GM19240 (cell line): ENCODE measurements around the gene BRAT1.

ENCODE experiments used
- DNase-seq: peaks from one replicate; pipeline ENCODE4 v3.0.0; 2011; ENCODE audit warnings: low spot score; ENCODE audit not compliant: insufficient read length

Gene BRAT1

GRCh38 chr7:2585446-2585845 lies 30.1 kb upstream of the BRAT1 start:
- DNase-seq = no peak

GRCh38 chr7:2583798-2584580 lies 28.7 kb upstream of the BRAT1 start:
- no peak for DNase-seq

DNA sequence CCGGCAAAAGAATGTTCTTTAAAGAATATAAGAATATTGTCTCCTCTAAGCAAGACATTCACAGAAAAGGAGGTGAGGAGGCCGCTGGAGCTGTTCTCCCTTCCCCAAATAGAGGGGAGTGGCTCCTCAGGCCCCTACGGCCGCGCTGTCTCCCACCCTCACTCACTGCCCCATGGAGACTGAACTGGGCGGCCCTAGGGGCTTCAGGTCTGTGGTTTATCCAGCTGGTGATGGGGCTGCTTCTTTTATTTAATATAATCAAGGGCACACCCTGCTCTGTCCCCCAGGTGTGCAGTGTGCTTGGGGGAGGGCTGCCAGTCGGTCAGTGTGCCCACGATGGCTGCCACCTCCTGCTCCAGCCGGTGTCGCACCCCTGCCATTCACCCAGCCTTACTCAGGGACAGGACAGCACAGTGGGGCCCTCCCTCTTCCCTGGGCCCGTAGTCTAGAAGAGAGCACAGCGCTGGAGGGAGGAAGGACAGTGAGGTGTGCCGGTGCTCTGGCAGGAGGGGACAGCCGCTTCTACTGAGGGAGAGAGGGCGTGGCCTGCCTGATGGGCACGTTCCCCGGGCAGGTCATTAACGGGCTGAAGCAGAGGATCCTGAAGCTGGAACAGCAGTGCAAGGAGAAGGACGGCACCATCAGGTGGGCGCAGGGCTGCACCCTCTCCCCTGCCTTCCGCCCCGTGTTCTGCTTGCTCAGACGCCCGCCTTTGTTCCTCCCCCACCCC lies 26.8 kb upstream of the BRAT1 start:
- no peak for DNase-seq

DNA sequence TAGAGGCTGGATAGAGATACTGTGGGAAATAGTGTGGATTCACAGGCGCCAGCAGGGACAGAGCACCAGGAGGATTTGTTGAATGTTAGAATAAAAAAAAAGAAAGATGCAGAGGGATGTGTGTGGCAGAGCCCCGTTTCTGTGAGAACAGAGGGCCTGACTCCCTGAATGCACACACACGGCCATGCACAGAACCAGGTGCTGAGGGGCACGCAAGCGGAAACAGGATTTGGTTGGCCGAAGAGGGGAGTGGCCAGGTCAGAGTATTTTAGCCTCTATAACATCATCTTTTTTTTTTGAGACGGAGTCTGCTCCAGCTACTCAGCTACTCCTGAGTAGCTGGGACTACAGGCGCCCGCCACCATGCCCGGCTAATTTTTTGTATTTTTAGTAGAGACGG lies 25.3 kb upstream of the BRAT1 start:
- DNase-seq = no peak

DNA sequence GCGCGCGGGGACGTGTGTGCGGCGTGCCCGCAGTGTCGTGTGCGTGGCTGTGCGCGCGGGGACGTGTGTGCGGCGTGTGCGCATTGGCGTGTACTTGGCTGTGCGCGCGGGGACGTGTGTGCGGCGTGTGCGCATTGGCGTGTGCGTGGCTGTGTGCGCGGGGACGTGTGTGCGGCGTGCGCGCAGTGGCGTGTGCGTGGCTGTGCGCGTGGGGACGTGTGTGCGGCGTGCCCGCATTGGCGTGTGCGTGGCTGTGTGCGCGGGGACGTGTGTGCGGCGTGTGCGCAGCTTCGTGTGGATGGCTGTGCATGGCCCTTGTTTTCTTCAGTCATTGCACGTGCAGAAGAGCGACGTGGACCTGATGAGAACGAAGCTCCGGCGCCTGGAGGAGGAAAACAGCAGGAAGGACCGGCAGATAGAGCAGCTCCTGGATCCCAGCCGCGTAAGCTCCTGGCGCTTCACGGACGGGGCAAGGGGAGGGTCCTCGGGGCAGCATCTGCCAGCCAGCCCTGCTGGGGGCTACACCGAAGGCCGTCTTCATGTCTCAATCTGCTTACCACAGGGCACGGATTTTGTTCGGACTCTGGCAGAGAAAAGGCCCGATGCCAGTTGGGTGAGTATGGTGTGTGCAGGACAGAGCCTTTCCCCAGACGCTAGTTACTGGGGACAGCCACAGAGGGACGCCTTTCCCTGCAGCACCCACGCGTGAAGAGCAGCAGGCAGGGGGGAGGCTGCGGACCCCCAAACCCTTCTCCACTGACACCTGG lies 22.8 kb upstream of the BRAT1 start:
- no peak for DNase-seq

DNA sequence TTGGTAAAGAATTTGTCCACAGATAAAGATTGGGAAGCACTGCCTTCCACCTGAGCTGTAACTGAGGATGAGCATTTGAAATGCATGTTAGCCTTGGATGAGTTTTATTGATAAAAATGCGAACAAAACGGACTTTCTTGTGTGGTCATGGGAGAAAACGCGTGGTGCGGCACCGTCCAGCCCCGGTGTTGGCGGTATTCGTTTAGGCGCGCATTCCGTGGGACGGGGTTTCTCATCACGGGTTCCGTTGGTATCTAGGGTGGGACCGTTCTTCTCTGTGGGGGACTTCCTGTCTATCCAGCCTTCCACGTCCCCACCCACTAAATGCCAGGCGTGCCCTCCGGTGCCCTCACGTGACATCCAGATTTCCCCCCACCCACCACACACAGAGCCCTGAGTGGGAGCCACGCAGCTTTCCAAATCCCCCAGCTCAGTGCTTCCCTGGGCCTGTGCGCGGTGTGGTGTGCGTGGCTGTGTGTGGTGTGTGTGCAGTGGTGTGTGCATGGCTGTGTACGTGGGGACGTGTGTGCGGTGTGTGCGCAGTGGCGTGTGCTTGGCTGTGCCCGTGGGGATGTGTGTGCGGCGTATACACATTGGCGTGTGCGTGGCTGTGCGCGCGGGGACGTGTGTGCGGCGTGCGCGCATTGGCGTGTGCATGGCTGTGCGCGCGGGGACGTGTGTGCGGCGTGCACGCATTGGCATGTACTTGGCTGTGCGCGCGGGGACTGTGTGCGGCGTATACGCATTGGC lies 21.6 kb upstream of the BRAT1 start:
- no peak for DNase-seq

- DNase-seq = no peak
Observed at GRCh38 chr7:2575733-2576340, 20.5 kb upstream of the BRAT1 start.

DNA sequence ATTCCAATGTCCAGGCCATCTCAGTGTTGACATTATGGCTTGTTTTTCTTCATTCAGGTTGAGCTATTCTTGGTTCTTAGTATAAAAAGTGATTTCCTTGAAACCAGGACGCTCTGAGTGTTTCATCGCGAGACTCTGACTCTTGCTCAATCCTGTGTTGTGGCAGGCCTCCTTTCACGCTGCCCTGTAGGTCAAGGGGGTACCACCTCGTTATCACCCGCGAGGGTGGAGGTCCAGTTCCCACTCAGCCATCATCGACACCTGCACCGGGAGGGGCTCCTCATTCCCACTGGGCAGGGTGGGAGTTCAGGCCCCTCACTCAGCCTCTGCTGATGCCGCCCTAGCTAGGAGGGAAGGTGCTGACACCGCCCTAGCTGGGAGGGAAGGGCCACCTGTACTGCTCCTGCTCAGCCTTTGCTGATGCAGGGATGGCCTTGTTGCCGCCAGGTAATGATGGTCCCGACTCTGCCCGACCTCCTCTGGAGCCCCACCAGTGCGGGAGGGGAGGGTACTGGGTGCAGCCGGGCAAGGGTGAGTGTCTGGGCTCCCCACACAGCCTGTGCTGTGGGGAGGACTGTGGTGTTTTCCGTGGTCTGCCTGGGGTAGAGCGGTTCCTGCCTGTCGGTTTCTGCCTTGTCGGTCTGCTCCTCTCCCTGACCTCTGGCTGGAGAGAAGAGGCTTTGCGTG lies 19.9 kb upstream of the BRAT1 start:
- DNase-seq = no peak

DNA sequence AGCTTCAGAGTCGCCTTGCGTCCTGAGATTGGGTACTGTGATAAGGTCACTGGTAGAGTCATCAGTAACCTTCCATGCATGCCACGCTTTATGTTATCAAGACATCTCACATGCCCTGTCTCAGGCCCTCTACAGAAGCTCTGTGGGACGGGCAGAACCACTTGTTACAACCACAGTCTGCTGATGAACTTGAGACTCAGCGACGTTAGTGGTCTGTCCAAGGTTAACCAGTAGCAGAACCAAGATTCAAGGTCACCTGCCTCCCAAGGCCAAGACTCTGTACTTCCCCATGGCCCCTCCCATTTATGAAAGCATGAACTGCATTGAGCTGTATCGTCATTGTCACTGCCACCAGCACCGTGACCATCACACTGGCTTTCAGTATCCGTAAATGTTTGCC lies 18.4 kb upstream of the BRAT1 start:
- no peak for DNase-seq

GRCh38 chr7:2572101-2572842 lies 16.9 kb upstream of the BRAT1 start:
- no peak for DNase-seq

GRCh38 chr7:2571409-2571808 lies 16.1 kb upstream of the BRAT1 start:
- DNase-seq = no peak

DNA sequence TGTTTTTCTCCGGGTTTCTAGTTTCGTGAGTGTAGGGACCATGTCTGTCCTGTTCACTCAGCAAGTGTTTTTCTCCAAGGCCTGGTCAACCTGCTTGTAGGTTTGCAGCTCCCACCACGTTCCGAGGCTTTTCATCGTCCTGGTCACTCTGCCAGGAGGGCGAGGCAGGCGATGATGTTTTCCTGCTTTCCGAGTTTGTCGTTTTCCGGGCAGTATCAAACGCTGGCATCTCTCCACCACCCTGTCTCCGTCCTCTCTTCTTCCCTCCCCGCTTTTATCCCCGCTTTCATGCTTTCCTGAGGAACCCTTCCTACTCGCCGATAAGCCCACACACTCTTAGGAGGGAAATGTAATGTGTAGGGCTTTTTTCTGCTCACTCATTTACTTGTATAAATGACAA lies 14.7 kb upstream of the BRAT1 start:
- no peak for DNase-seq

DNA sequence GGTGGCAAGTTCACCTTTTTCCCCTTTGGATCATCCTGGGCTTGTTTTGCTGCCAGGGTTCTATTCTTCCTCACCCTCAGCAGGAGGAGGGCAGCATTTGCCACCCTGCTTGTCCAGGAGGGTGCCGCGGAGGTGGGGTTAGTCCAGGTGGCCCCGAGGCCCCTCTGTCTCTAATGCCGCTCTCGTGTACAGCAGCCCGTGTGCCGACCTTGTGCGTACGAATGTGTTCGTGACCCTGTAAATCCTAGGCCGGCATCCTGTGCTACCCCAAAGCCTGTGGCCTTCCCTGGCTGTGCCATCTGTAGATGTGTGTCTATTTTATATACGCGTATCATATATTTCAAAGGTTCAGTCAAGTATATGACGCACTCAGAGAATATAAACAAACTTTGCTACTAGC lies 14.1 kb upstream of the BRAT1 start:
- DNase-seq = no peak

- no peak for DNase-seq
Observed at GRCh38 chr7:2568521-2569223, 13.3 kb upstream of the BRAT1 start.

DNA sequence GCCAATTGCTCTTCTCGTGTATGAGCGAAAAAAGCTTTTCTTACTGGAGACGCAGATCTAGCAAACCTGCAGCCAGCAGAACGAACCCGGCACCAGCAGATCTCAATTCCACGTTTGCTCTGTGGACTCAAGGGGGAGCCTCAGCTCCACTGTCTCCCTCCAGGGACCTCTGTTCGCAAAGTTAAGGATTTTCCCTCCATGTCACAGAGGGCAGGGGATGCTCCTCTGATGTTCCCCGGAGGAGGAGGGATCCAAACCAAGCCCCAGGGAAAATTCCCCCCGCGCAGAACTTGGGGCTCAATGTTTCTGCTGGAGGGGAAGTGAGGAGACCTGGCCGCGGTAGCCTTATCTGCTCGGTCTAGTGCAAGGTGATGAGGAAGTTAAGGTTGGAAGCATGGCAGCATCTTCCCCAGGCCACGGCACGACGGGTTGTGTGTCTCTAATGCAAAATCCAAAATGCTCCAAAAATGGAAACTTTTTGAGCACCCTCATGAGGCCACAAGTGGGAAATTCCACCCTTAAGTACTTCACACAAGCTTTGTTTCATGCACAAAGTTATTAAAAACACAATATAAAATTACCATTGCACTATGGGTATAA lies 12.5 kb upstream of the BRAT1 start:
- DNase-seq = no peak

DNA sequence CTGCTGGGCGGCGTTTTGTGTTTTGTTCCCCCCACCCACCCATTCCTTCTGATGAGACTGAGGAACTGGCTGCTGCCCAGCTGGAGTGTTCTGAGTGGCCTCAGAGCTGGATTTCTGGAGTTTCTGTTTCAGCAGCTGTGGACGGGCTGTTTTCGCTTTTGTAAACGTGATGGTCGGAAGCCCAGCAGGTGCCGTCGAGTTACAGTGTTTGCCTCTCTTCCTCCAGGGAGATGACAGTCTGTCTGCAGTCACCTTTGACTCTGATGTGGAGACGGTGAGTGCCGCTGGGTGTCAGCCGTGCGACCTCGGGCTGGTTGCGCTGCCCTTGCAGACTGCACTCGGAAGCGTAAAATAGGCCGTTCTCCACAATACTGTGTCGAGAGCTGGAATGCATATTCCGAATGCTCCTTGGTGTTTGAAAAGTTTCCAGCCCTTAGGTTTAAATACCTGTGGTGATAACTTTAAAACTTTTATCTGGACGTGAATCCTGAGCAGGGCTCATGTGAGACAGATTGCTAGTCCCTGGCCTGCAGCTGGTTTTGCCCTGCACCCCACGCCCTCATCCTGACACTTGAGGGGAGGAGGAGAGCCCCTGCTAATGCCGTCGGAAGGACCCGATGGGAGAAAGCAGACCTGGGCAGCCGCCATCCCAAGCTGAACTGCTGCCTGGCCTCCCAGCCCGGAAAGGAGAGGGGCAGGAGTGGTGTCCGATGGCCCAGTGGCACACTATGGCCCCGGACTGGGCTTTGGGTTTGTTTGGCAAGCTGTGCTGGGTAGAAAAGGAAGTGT lies 11.8 kb upstream of the BRAT1 start:
- DNase-seq = peak; percentile 48

GRCh38 chr7:2566348-2566889 lies 11.1 kb upstream of the BRAT1 start:
- DNase-seq = no peak
